ENCODE results near the gene MAPKAPK2. TPM values are rescaled to one million over a fixed set of nuclear protein-coding genes. Genes with fewer than 3 reads are reported as not detected.

Gene MAPKAPK2
- polyA plus RNA-seq, 4 donors = 74.9 to 79.8 (median 76.6) TPM

- no peak for DNase-seq (ENCODE audit: low read depth in 4 of 4, low spot score in 3 of 4)
Measured at GRCh38 chr1:206700445-206701036, 15.8 kb downstream of the MAPKAPK2 start.

GRCh38 chr1:206702260-206702659 is 17.6 kb downstream of the MAPKAPK2 start:
- no peak for DNase-seq (ENCODE audit: low read depth in 4 of 4, low spot score in 3 of 4)

GRCh38 chr1:206702803-206703202 is 18.1 kb downstream of the MAPKAPK2 start:
- DNase-seq (ENCODE audit: low read depth in 4 of 4, low spot score in 3 of 4) = no peak

- DNase-seq (ENCODE audit: low read depth in 4 of 4, low spot score in 3 of 4) = no peak
Measured at GRCh38 chr1:206703661-206704060, 19.0 kb downstream of the MAPKAPK2 start.

- no peak for DNase-seq (ENCODE audit: low read depth in 4 of 4, low spot score in 3 of 4)
Measured at GRCh38 chr1:206704226-206704625, 19.5 kb downstream of the MAPKAPK2 start.

GRCh38 chr1:206705191-206705590 is 20.5 kb downstream of the MAPKAPK2 start:
- DNase-seq (ENCODE audit: low read depth in 4 of 4, low spot score in 3 of 4) = no peak

GRCh38 chr1:206705726-206706297 is 21.1 kb downstream of the MAPKAPK2 start:
- no peak for DNase-seq (ENCODE audit: low read depth in 4 of 4, low spot score in 3 of 4)

GRCh38 chr1:206706298-206706791 is 21.6 kb downstream of the MAPKAPK2 start:
- DNase-seq (ENCODE audit: low read depth in 4 of 4, low spot score in 3 of 4) = no peak

- DNase-seq (ENCODE audit: low read depth in 4 of 4, low spot score in 3 of 4) = no peak
Measured at GRCh38 chr1:206706806-206707366, 22.2 kb downstream of the MAPKAPK2 start.

GRCh38 chr1:206708058-206708457 is 23.4 kb downstream of the MAPKAPK2 start:
- no peak for DNase-seq (ENCODE audit: low read depth in 4 of 4, low spot score in 3 of 4)

GRCh38 chr1:206708882-206709281 is 24.2 kb downstream of the MAPKAPK2 start:
- DNase-seq (ENCODE audit: low read depth in 4 of 4, low spot score in 3 of 4) = no peak

- no peak for DNase-seq (ENCODE audit: low read depth in 4 of 4, low spot score in 3 of 4)
Measured at GRCh38 chr1:206709322-206709721, 24.6 kb downstream of the MAPKAPK2 start.

GRCh38 chr1:206709772-206710459 is 25.2 kb downstream of the MAPKAPK2 start:
- no peak for DNase-seq (ENCODE audit: low read depth in 4 of 4, low spot score in 3 of 4)

GRCh38 chr1:206710460-206710823 is 25.7 kb downstream of the MAPKAPK2 start:
- DNase-seq (ENCODE audit: low read depth in 4 of 4, low spot score in 3 of 4) = no peak

- no peak for DNase-seq (ENCODE audit: low read depth in 4 of 4, low spot score in 3 of 4)
Measured at GRCh38 chr1:206713070-206713469, 28.4 kb downstream of the MAPKAPK2 start.

- no peak for DNase-seq (ENCODE audit: low read depth in 4 of 4, low spot score in 3 of 4)
Measured at GRCh38 chr1:206713910-206714312, 29.2 kb downstream of the MAPKAPK2 start.

GRCh38 chr1:206714331-206715058 is 29.8 kb downstream of the MAPKAPK2 start:
- DNase-seq (ENCODE audit: low read depth in 4 of 4, low spot score in 3 of 4) = no peak

GRCh38 chr1:206715120-206715519 is 30.4 kb downstream of the MAPKAPK2 start:
- DNase-seq (ENCODE audit: low read depth in 4 of 4, low spot score in 3 of 4) = no peak

GRCh38 chr1:206715552-206716158 is 30.9 kb downstream of the MAPKAPK2 start:
- no peak for DNase-seq (ENCODE audit: low read depth in 4 of 4, low spot score in 3 of 4)

- no peak for DNase-seq (ENCODE audit: low read depth in 4 of 4, low spot score in 3 of 4)
Measured at GRCh38 chr1:206716159-206716869, 31.6 kb downstream of the MAPKAPK2 start.

Data from right renal pelvis (tissue), 4 donors.